ENCODE data around the gene CAND2.

CAND2 gene

GRCh38 chr3:12793701-12794100 lies 2.8 kb upstream of the CAND2 start:
- no peak overlapping the region for H3K27ac ChIP-seq (replicated peaks)
- H3K27me3 ChIP-seq (ENCODE audit: insufficient read depth, poor library complexity, severe bottlenecking): peaks cover 12% of the 10 kb centered on the region
- DNase-seq (ENCODE audit: low read depth in 1 of 2, low spot score in 1 of 2): no peak
- no peak overlapping the region for H3K4me3 ChIP-seq (replicated peaks; ENCODE audit: insufficient read depth, low read length)
- no peak for TF ChIP-seq SPI1 (IDR thresholded peaks at IDR 0.05; ENCODE audit: borderline replicate concordance, low read depth)
- no peak for TF ChIP-seq REST (IDR thresholded peaks at IDR 0.05; ENCODE audit: insufficient replicate concordance, low read depth)
- TF ChIP-seq CTCF (IDR thresholded peaks at IDR 0.05; ENCODE audit: insufficient read depth, low read length): no peak
- TF ChIP-seq POLR2AphosphoS5 (IDR thresholded peaks at IDR 0.05; ENCODE audit: low read depth): no peak
- no peak for TF ChIP-seq GABPA (IDR thresholded peaks at IDR 0.05; ENCODE audit: low read depth)

GRCh38 chr3:12797124-12797891 lies 828 bp downstream of the CAND2 start:
- H3K27me3 ChIP-seq (ENCODE audit: insufficient read depth, poor library complexity, severe bottlenecking): peaks cover 12% of the 10 kb centered on the region
- H3K27ac ChIP-seq (replicated peaks): no peak overlapping the region
- TF ChIP-seq CTCF (IDR thresholded peaks at IDR 0.05; ENCODE audit: insufficient read depth, low read length) (no peak), GABPA (IDR thresholded peaks at IDR 0.05; ENCODE audit: low read depth) (no peak), REST (IDR thresholded peaks at IDR 0.05; ENCODE audit: insufficient replicate concordance, low read depth) (no peak), POLR2AphosphoS5 (IDR thresholded peaks at IDR 0.05; ENCODE audit: low read depth) (no peak), SPI1 (IDR thresholded peaks at IDR 0.05; ENCODE audit: borderline replicate concordance, low read depth) (no peak)
- H3K4me3 ChIP-seq (replicated peaks; ENCODE audit: insufficient read depth, low read length): no peak overlapping the region
- no peak for DNase-seq (ENCODE audit: low read depth in 1 of 2, low spot score in 1 of 2)

- TF ChIP-seq REST (IDR thresholded peaks at IDR 0.05; ENCODE audit: insufficient replicate concordance, low read depth) (no peak), GABPA (IDR thresholded peaks at IDR 0.05; ENCODE audit: low read depth) (no peak), POLR2AphosphoS5 (IDR thresholded peaks at IDR 0.05; ENCODE audit: low read depth) (no peak), CTCF (IDR thresholded peaks at IDR 0.05; ENCODE audit: insufficient read depth, low read length) (no peak)
- Histone ChIP-seq H3K4me3 (replicated peaks; ENCODE audit: insufficient read depth, low read length) (no peak overlapping the region), H3K27me3 (ENCODE audit: insufficient read depth, poor library complexity, severe bottlenecking) (peaks cover 12% of the 10 kb centered on the region), H3K27ac (replicated peaks) (no peak overlapping the region)
- DNase-seq (ENCODE audit: low read depth in 1 of 2, low spot score in 1 of 2): no peak
These were observed 1.5 kb downstream of the CAND2 start for GRCh38 chr3:12797892-12798558.

Data from HL-60 (cell line).